HepG2 (cell line): ENCODE measurements around the gene ELOVL2. TPM values are rescaled to one million over a fixed set of nuclear protein-coding genes. Genes with fewer than 3 reads are reported as not detected.
A peak's percentile ranks its signal among the peaks of the same experiment; 100 is the strongest.

Source experiments
- ATAC-seq: fragments of 200-7000 bp; cut with Tn5 transposase; 3 replicates; pipeline ENCODE4 v1.9.1; 2020; ENCODE audit warnings: mild to moderate bottlenecking, moderate library complexity
- BruUV-seq: library from RNA; stranded (reverse); fragments of 400-500 nt; replicated peaks from 2 replicates; lab custom pipeline; 2021; lab: Mats Ljungman, UMichigan
- CTCF ChIA-PET: fragments of 300-600 bp; formaldehyde crosslinking; extraction: SDS; loops from one replicate; lab custom pipeline; 2021; ENCODE audit warnings: low total read pairs, inconsistent platforms, low intra/inter-chr PET ratio; lab: Yijun Ruan, JAX
- POLR2A ChIA-PET: fragments of 350-600 bp; sonication (Branson Sonifier 250); formaldehyde crosslinking; loops from one replicate; lab custom pipeline; 2020; ENCODE audit warnings: antibody characterized with exemption, inconsistent platforms; lab: Yijun Ruan, JAX
- DNase-seq: peaks from one replicate; pipeline ENCODE4 v3.0.0-alpha.2; 2015; ENCODE audit warnings: low spot score
- FAIRE-seq: peaks from 3 replicates; lab custom pipeline; 2011; peaks lifted over from hg19 to GRCh38; lab: Jason Lieb, UNC
- H2AFZ ChIP-seq: one replicate; pipeline ENCODE4 v1.6.1; 2011; ENCODE audit warnings: low read length, inconsistent platforms
- H3K27ac ChIP-seq: fragments of 300-600 bp; 3 replicates; pipeline ENCODE4 v1.8.0; 2011; ENCODE audit warnings: mixed run types, mild to moderate bottlenecking, mixed read lengths, low read length, inconsistent platforms; ENCODE audit not compliant: insufficient read depth; ENCODE audit errors: extremely low read length
- H3K27me3 ChIP-seq, 2 experiments: fragments of 200-600 bp in 1 of 2; 2 replicates in 1 of 2; 3 replicates in 1 of 2; pipeline versions ENCODE4 v1.6.0 to v1.8.0; 2011; ENCODE audit warnings: low read length in 2 of 2, mild to moderate bottlenecking in 2 of 2, moderate library complexity in 2 of 2, inconsistent platforms in 1 of 2; ENCODE audit not compliant: insufficient read depth in 2 of 2, control insufficient read depth in 1 of 2
- H3K36me3 ChIP-seq, 2 experiments: fragments of 200-600 bp in 1 of 2; replicated peaks in 1 of 2; 2 replicates in 1 of 2; 3 replicates in 1 of 2; pipeline versions ENCODE4 v1.5.1 to v1.8.0; 2011; ENCODE audit warnings: low read length in 2 of 2, inconsistent platforms in 1 of 2; ENCODE audit not compliant: insufficient read depth in 2 of 2, control insufficient read depth in 1 of 2
- H3K4me1 ChIP-seq: 2 replicates; pipeline ENCODE4 v1.5.1; 2012; ENCODE audit warnings: low read length, inconsistent platforms; ENCODE audit not compliant: insufficient read depth
- H3K4me2 ChIP-seq: 2 replicates; pipeline ENCODE4 v1.6.0; 2011; ENCODE audit warnings: low read depth, low read length, inconsistent platforms
- H3K4me3 ChIP-seq, 3 experiments: fragments of 200-600 bp in 1 of 3; sonication (generic), shearing (Covaris generic) in 1 of 3; replicated peaks in 1 of 3; 2 replicates each; pipeline ENCODE4 v1.5.1; 2011 to 2016; ENCODE audit warnings: low read length in 3 of 3, inconsistent platforms in 2 of 3, low read depth in 2 of 3, mild to moderate bottlenecking in 2 of 3, control low read depth in 1 of 3, mixed read lengths in 1 of 3; ENCODE audit not compliant: insufficient read depth in 1 of 3
- H3K79me2 ChIP-seq: one replicate; pipeline ENCODE4 v1.6.1; 2011; ENCODE audit warnings: low read length, inconsistent platforms; ENCODE audit not compliant: insufficient read depth
- H3K9ac ChIP-seq: 2 replicates; pipeline ENCODE4 v1.6.0; 2011; ENCODE audit warnings: mild to moderate bottlenecking, low read depth, low read length, inconsistent platforms; ENCODE audit not compliant: insufficient read depth
- H3K9me3 ChIP-seq: 2 replicates; pipeline ENCODE4 v1.5.1; 2012; ENCODE audit warnings: mild to moderate bottlenecking, low read length
- H4K20me1 ChIP-seq: 2 replicates; pipeline ENCODE4 v1.6.0; 2011; ENCODE audit warnings: inconsistent platforms, mild to moderate bottlenecking, low read length, moderate library complexity; ENCODE audit not compliant: insufficient read depth
- AGO2 ChIP-seq: fragments of 200-400 bp; formaldehyde crosslinking; optimal IDR thresholded peaks from 2 replicates; pipeline ENCODE3; 2017; ENCODE audit warnings: mild to moderate bottlenecking, low read depth, low read length, moderate library complexity
- BCL3 ChIP-seq: sonication (generic); formaldehyde crosslinking; IDR thresholded peaks from 2 replicates; pipeline ENCODE4 v1.5.1; 2020; ENCODE audit warnings: mild to moderate bottlenecking, missing genetic modification reagents, moderate library complexity
- GLMP ChIP-seq: sonication (generic); formaldehyde crosslinking; IDR thresholded peaks from 2 replicates; pipeline ENCODE4 v1.9.0; 2021; ENCODE audit warnings: missing genetic modification reagents, mild to moderate bottlenecking, borderline replicate concordance
- THAP7 ChIP-seq: sonication (generic); formaldehyde crosslinking; IDR thresholded peaks from 2 replicates; pipeline ENCODE4 v1.8.1; 2023; ENCODE audit warnings: mild to moderate bottlenecking, missing genetic modification reagents
- ZNF33A ChIP-seq: sonication (generic); formaldehyde crosslinking; IDR thresholded peaks from 2 replicates; pipeline ENCODE4 v1.5.1; 2020; ENCODE audit warnings: missing genetic modification reagents, mild to moderate bottlenecking, moderate library complexity, borderline replicate concordance
- WGBS: methylation state at CpG from one replicate; pipeline ENCODE4 v1.1.6; 2017; ENCODE audit warnings: low lambda C conversion rate; 5-methylcytosine and 5-hydroxymethylcytosine counted together
- in situ Hi-C: cut with HindIII; loops from 2 replicates; pipeline ENCODE4 v1.10.0; 2017; ENCODE audit warnings: low pct_unique_long_range_greater_than_20kb; ENCODE audit not compliant: extremely low pct_ligation_motif_present
- intact Hi-C: fragments of 100-400 bp; cut with micrococcal nuclease; formaldehyde crosslinking; loops from one replicate; pipeline ENCODE4 v1.10.0; 2022; ENCODE audit not compliant: unreplicated experiment
- polyA plus RNA-seq, 8 experiments: library from polyadenylated mRNA; depleted of rRNA in 3 of 8; stranded (reverse) in 7 of 8; unstranded in 1 of 8; fragments of >200 nt; fragmentation: Illumina TruSeq in 4 of 8; extraction: Trizol in 4 of 8; gene quantifications; 2 replicates each; pipeline versions ENCODE4 v1.2.1 to v1.2.3, GENCODE V29; 2011 to 2016; ENCODE audit warnings: low read depth in 4 of 8, missing spikeins in 1 of 8, mixed read lengths in 1 of 8; ENCODE audit not compliant: insufficient read depth in 1 of 8
- total RNA-seq, 5 experiments: library from RNA; depleted of rRNA; stranded (reverse); fragments of >200 nt; fragmentation: Illumina TruSeq; extraction: Trizol; gene quantifications; 2 replicates each; pipeline ENCODE4 v1.2.3, GENCODE V29; 2016; ENCODE audit warnings: low read depth in 1 of 5

ELOVL2 gene
- total and polyA plus RNA-seq, 2 of the 13 experiments (the other 11 are each of a cell fraction or from before 2014, with no cell fraction given), result 43.6 to 65.4 TPM

- Histone ChIP-seq H3K4me1 (peaks cover 79% of the 10 kb centered on the region), H3K9me3 (no peaks in the 10 kb centered on the region), H3K27me3 (no peaks in the 10 kb centered on the region), H3K27ac (peak overlapping the region; percentile 67), H3K9ac (peak overlapping the region; percentile 62; the same call in 1 of the 2 replicates), H3K79me2 (peaks cover 97% of the 10 kb centered on the region), H3K4me3 (no peak overlapping the region), H4K20me1 (no peaks in the 10 kb centered on the region), H3K4me2 (peak overlapping the region; percentile 82; the same call in 1 of the 2 replicates), H2AFZ (no peak overlapping the region), H3K36me3 (no peaks in the 10 kb centered on the region)
- no peak for FAIRE-seq
- no peak for DNase-seq
- intact Hi-C loops (no loop called here), in situ Hi-C loops (no loop called here)
- CTCF ChIA-PET, result no interaction called here
- TF ChIP-seq THAP7 (CRISPR knock-in tag), result 0 out of 2 replicates have a peak, but pooled peaks have one; percentile 1
- no peak for TF ChIP-seq GLMP (CRISPR knock-in tag)
- TF ChIP-seq ZNF33A (CRISPR knock-in tag), result no peak
- TF ChIP-seq BCL3 (CRISPR knock-in tag), result no peak
- TF ChIP-seq AGO2, result no peak
- POLR2A ChIA-PET, result interaction anchor here (5.3 to 6.1 kb wide), 2 partner anchors 25 to 28 kb away, joined by 20 to 52 read pairs; no protein-coding TSS in a partner anchor
- BruUV-seq, result TSS peak; percentile 17
- WGBS, result 88% methylated on average over 4 of the region's 4 CpGs
- ATAC-seq, result no peak
Observed at GRCh38 chr6:11036351-11036740, 7.8 kb downstream of the ELOVL2 start.
